ENCODE results near the gene SPATS2. TPM values are rescaled to one million over a fixed set of nuclear protein-coding genes. Genes with fewer than 3 reads are reported as not detected.

SPATS2 gene
- total and polyA plus RNA-seq, 10 of the 15 experiments (the other 5 are each of a cell fraction or from before 2014, with no cell fraction given) = 9.0 to 54.2 (median 27.5) TPM

DNA sequence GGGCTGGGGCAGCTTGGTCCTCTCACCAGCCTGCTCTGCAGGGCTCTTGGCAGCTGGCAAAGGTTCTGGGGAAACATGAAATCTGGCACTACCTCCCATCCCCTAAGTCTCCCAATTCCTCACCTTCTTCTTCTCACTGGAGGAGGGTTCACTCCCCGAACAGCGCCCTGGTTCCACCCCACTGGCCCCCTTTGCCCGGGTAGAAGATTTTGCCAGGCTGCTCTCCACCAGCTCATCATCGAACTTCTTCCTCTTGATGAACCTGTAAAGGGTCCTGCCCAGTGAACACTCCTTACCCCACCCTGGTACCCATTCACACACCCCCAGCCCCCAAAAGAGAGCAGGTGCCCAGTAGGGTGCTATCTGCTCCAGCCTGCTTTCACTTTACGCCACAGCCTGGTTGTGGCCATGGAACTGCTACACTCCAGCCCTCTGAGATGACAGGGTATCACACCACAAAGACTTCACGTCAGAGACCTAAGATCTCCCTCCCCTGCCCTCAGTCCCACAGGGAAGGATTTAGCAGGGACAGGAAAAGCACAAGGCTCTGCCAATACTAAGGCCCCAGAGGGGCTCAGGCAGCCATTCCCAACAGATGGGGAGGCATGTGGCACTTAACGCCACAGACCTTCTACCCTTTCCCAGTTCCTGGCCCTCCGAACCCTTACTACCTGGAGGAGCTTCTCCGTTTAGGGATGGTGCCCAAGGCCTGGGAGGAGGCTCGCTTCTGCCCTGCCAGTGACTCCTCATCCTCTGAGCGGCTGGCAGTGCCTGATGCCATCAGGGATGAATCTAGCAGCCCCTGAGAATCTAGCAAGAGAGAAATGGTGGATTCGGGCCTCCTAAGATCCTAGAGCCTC is 198.4 kb downstream of the SPATS2 start:
- Histone ChIP-seq H3K9ac (ENCODE audit: control insufficient read depth, insufficient read depth, low read length) (no peak overlapping the region), H3K79me2 (ENCODE audit: control insufficient read depth, insufficient read depth, low read length) (peaks cover 33% of the 10 kb centered on the region), H3K4me2 (ENCODE audit: control insufficient read depth, insufficient read depth) (peak overlapping the region; percentile 31; the same call in 1 of the 2 replicates), H3K9me3 (replicated peaks; ENCODE audit: control insufficient read depth, insufficient read depth, low read length) (no peaks in the 10 kb centered on the region), H4K20me1 (ENCODE audit: control insufficient read depth, insufficient read depth) (no peaks in the 10 kb centered on the region), H3K4me1 (ENCODE audit: control insufficient read depth, insufficient read depth, low read length) (peaks cover 8% of the 10 kb centered on the region), H2AFZ (ENCODE audit: control insufficient read depth, low read depth, low read length) (no peak overlapping the region), H3K27ac (ENCODE audit: control insufficient read depth, insufficient read depth) (no peak overlapping the region), H3K4me3 (no peak overlapping the region), H3K36me3 (ENCODE audit: control insufficient read depth in 2 of 2, insufficient read depth in 2 of 2, low read length in 1 of 2) (peaks cover 11 to 22% of the 10 kb centered on the region in 2 experiments; a peak in 3 of 4 replicates), H3K27me3 (replicated peaks in 1 of 2; ENCODE audit: control insufficient read depth in 2 of 2, insufficient read depth in 2 of 2, low read length in 1 of 2) (no peaks in the 10 kb centered on the region)
- ChIA-PET CTCF (interaction anchor here (1.3 to 2.6 kb wide), 3 partner anchors 11 to 208 kb away, joined by 4 to 15 read pairs (median 10); no protein-coding TSS in a partner anchor), POLR2A (interaction anchor here (0.5 to 0.7 kb wide), 2 partner anchors 99 to 241 kb away, joined by 3 read pairs; no protein-coding TSS in a partner anchor), SMC1A (ENCODE audit: uncharacterized antibody, unreplicated experiment) (no interaction called here), RAD21 (ENCODE audit: unreplicated experiment) (no interaction called here)
- ATAC-seq (no peak), DNase-seq (ENCODE audit: low read depth, low spot score) (no peak), FAIRE-seq (no peak)
- intact Hi-C loops (cut with micrococcal nuclease; ENCODE audit: unreplicated experiment) = loop anchor here (5.0 kb wide), 1 partner anchor 142 kb away; the partner anchor contains the start of gene FMNL3
- in situ Hi-C loops (cut with MboI) = no loop called here
- no peak for TF ChIP-seq RAD21 (IDR thresholded peaks at IDR 0.05; ENCODE audit: insufficient read depth, low read depth, low read length)
- TF ChIP-seq NR2C1 (IDR thresholded peaks at IDR 0.05) = no peak
- TF ChIP-seq POLR2AphosphoS2 (IDR thresholded peaks at IDR 0.05; ENCODE audit: low read depth, low read length) = no peak
- TF ChIP-seq, protein P1, sequence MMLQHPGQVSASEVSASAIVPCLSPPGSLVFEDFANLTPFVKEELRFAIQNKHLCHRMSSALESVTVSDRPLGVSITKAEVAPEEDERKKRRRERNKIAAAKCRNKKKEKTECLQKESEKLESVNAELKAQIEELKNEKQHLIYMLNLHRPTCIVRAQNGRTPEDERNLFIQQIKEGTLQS (IDR thresholded peaks at IDR 0.05; ENCODE audit: borderline replicate concordance, extremely low read depth, low read depth, low read length) = no peak
- no peak for TF ChIP-seq KLF5 (IDR thresholded peaks at IDR 0.05; ENCODE audit: partially characterized antibody)
- TF ChIP-seq ZBTB4 (CRISPR knock-in tag; IDR thresholded peaks at IDR 0.05) = no peak
- no peak for TF ChIP-seq PRDM15 (CRISPR knock-in tag; IDR thresholded peaks at IDR 0.05)
- no peak for TF ChIP-seq MAX (IDR thresholded peaks at IDR 0.05; ENCODE audit: low read depth, low read length)
- TF ChIP-seq ESRRA (IDR thresholded peaks at IDR 0.05; ENCODE audit: low read length) = no peak
- TF ChIP-seq EED (IDR thresholded peaks at IDR 0.05; ENCODE audit: low read depth) = no peak
- BruUV-seq (replicated peaks) = no TSS peak
- 96% methylated on average over 12 of the region's 12 CpGs for WGBS (ENCODE audit: insufficient coverage, insufficient replicate concordance, low lambda C conversion rate, missing lambda C conversion rate)
